ENCODE data around the gene DCXR. TPM values are rescaled to one million over a fixed set of nuclear protein-coding genes. Genes with fewer than 3 reads are reported as not detected.
A peak's percentile ranks its signal among the peaks of the same experiment; 100 is the strongest.

DCXR gene
- total and polyA plus RNA-seq, 2 of the 13 experiments (the other 11 are each of a cell fraction or from before 2014, with no cell fraction given) = 287 to 311 TPM

DNA sequence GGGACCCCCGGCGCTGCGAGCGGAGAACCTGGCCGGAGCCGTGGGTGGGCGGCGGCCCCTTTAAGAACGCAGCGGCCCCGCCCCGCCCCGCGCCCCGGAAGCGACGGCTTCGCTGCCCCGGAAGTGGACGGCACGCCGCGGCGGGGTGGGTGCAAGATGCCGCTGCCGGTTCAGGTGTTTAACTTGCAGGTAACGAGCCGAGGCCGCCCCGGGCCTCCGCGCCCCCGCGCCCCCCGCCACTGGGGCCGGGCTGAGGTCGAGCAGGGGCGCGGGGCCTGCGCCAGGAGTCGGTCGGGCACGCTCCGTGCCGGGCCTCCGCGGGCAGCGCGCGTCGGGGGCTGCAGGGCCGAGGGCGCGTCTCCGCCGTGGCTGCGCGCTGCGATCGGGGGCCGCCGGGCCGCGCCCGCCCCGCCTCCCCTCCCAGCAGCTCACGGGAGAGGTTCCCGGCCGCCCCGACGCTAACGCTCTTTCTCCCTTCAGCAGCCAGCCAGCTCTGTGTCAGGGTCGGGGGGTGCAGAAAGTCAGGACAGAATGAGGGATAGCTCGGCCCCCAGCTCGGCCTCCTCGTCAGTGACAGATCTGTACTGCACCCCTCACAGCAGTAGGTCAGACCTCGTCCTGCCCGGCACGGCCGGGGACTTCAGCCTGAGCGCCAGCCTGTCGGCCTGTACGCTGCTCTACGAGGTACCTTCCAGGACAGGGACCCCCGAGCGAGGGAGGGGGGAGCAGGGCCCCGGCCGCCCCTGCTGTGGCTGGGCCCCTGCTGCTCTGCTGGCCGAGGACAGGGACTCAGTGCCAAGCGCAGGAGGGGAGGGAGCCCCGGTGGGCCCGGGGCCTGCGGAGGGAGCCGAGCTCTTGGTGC lies 14.5 kb upstream of the DCXR start, which contains the start of the genes GPS1 and RFNG (continued):
- TF ChIP-seq CENPT (CRISPR knock-in tag; IDR thresholded peaks at IDR 0.05; ENCODE audit: low read depth) (no peak), ZSCAN30 (CRISPR knock-in tag; IDR thresholded peaks at IDR 0.05) (no peak), CBFB (CRISPR knock-in tag; IDR thresholded peaks at IDR 0.05) (no peak), ZEB1 (IDR thresholded peaks at IDR 0.05; ENCODE audit: insufficient replicate concordance, low read depth) (no peak), KLF6 (CRISPR knock-in tag; IDR thresholded peaks at IDR 0.05) (no peak; the same call in 1 of the 2 replicates), KAT8 (CRISPR knock-in tag; IDR thresholded peaks at IDR 0.05) (peak; percentile 69), AGO1 (IDR thresholded peaks at IDR 0.05; ENCODE audit: low read depth, low read length, poor library complexity, severe bottlenecking) (peak; percentile 79)
- TF ChIP-seq, protein P1, sequence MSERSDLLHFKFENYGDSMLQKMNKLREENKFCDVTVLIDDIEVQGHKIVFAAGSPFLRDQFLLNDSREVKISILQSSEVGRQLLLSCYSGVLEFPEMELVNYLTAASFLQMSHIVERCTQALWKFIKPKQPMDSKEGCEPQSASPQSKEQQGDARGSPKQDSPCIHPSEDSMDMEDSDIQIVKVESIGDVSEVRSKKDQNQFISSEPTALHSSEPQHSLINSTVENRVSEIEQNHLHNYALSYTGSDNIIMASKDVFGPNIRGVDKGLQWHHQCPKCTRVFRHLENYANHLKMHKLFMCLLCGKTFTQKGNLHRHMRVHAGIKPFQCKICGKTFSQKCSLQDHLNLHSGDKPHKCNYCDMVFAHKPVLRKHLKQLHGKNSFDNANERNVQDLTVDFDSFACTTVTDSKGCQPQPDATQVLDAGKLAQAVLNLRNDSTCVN (CRISPR knock-in tag; IDR thresholded peaks at IDR 0.05; ENCODE audit: borderline replicate concordance) = no peak
- TF ChIP-seq, protein P2, sequence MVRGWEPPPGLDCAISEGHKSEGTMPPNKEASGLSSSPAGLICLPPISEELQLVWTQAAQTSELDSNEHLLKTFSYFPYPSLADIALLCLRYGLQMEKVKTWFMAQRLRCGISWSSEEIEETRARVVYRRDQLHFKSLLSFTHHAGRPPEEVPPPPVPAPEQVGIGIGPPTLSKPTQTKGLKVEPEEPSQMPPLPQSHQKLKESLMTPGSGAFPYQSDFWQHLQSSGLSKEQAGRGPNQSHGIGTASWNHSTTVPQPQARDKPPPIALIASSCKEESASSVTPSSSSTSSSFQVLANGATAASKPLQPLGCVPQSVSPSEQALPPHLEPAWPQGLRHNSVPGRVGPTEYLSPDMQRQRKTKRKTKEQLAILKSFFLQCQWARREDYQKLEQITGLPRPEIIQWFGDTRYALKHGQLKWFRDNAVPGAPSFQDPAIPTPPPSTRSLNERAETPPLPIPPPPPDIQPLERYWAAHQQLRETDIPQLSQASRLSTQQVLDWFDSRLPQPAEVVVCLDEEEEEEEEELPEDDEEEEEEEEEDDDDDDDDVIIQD (CRISPR knock-in tag; IDR thresholded peaks at IDR 0.05; ENCODE audit: low read depth) = no peak
- TF ChIP-seq, protein P3, sequence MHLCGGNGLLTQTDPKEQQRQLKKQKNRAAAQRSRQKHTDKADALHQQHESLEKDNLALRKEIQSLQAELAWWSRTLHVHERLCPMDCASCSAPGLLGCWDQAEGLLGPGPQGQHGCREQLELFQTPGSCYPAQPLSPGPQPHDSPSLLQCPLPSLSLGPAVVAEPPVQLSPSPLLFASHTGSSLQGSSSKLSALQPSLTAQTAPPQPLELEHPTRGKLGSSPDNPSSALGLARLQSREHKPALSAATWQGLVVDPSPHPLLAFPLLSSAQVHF (CRISPR knock-in tag; IDR thresholded peaks at IDR 0.05) = no peak
- TF ChIP-seq, protein P4, sequence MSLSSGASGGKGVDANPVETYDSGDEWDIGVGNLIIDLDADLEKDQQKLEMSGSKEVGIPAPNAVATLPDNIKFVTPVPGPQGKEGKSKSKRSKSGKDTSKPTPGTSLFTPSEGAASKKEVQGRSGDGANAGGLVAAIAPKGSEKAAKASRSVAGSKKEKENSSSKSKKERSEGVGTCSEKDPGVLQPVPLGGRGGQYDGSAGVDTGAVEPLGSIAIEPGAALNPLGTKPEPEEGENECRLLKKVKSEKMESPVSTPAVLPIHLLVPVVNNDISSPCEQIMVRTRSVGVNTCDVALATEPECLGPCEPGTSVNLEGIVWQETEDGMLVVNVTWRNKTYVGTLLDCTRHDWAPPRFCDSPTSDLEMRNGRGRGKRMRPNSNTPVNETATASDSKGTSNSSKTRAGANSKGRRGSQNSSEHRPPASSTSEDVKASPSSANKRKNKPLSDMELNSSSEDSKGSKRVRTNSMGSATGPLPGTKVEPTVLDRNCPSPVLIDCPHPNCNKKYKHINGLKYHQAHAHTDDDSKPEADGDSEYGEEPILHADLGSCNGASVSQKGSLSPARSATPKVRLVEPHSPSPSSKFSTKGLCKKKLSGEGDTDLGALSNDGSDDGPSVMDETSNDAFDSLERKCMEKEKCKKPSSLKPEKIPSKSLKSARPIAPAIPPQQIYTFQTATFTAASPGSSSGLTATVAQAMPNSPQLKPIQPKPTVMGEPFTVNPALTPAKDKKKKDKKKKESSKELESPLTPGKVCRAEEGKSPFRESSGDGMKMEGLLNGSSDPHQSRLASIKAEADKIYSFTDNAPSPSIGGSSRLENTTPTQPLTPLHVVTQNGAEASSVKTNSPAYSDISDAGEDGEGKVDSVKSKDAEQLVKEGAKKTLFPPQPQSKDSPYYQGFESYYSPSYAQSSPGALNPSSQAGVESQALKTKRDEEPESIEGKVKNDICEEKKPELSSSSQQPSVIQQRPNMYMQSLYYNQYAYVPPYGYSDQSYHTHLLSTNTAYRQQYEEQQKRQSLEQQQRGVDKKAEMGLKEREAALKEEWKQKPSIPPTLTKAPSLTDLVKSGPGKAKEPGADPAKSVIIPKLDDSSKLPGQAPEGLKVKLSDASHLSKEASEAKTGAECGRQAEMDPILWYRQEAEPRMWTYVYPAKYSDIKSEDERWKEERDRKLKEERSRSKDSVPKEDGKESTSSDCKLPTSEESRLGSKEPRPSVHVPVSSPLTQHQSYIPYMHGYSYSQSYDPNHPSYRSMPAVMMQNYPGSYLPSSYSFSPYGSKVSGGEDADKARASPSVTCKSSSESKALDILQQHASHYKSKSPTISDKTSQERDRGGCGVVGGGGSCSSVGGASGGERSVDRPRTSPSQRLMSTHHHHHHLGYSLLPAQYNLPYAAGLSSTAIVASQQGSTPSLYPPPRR (CRISPR knock-in tag; IDR thresholded peaks at IDR 0.05; ENCODE audit: borderline replicate concordance) = no peak
- TF ChIP-seq, protein P5, sequence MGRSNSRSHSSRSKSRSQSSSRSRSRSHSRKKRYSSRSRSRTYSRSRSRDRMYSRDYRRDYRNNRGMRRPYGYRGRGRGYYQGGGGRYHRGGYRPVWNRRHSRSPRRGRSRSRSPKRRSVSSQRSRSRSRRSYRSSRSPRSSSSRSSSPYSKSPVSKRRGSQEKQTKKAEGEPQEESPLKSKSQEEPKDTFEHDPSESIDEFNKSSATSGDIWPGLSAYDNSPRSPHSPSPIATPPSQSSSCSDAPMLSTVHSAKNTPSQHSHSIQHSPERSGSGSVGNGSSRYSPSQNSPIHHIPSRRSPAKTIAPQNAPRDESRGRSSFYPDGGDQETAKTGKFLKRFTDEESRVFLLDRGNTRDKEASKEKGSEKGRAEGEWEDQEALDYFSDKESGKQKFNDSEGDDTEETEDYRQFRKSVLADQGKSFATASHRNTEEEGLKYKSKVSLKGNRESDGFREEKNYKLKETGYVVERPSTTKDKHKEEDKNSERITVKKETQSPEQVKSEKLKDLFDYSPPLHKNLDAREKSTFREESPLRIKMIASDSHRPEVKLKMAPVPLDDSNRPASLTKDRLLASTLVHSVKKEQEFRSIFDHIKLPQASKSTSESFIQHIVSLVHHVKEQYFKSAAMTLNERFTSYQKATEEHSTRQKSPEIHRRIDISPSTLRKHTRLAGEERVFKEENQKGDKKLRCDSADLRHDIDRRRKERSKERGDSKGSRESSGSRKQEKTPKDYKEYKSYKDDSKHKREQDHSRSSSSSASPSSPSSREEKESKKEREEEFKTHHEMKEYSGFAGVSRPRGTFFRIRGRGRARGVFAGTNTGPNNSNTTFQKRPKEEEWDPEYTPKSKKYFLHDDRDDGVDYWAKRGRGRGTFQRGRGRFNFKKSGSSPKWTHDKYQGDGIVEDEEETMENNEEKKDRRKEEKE (IDR thresholded peaks at IDR 0.05) = no peak
- TF ChIP-seq, protein P6, sequence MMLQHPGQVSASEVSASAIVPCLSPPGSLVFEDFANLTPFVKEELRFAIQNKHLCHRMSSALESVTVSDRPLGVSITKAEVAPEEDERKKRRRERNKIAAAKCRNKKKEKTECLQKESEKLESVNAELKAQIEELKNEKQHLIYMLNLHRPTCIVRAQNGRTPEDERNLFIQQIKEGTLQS (CRISPR knock-in tag; IDR thresholded peaks at IDR 0.05) = no peak
